Type B pancreatic cell (in vitro differentiated cells): ENCODE data around the gene RNF121. TPM values are rescaled to one million over a fixed set of nuclear protein-coding genes. Genes with fewer than 3 reads are reported as not detected.

Experiments used
- DNase-seq: peaks from one replicate; pipeline ENCODE4 v3.0.0; 2021; ENCODE audit warnings: mixed read lengths; ENCODE audit not compliant: unreplicated experiment; ENCODE audit errors: extremely low spot score
- H3K27ac Mint-ChIP-seq: 2 replicates; pipeline ENCODE4 v1.8.0; 2021; ENCODE audit warnings: mild to moderate bottlenecking, mixed read lengths
- H3K27me3 Mint-ChIP-seq: 2 replicates; pipeline ENCODE4 v1.8.0; 2021; ENCODE audit warnings: mixed read lengths
- H3K36me3 Mint-ChIP-seq: 2 replicates; pipeline ENCODE4 v1.8.0; 2021; ENCODE audit warnings: mixed read lengths
- H3K4me1 Mint-ChIP-seq: one replicate; pipeline ENCODE4 v1.8.0; 2021; ENCODE audit warnings: mixed read lengths; ENCODE audit not compliant: unreplicated experiment
- H3K4me3 Mint-ChIP-seq: 2 replicates; pipeline ENCODE4 v1.8.0; 2021; ENCODE audit warnings: mild to moderate bottlenecking, mixed read lengths
- H3K9me3 Mint-ChIP-seq: 2 replicates; pipeline ENCODE4 v1.8.0; 2021; ENCODE audit warnings: mixed read lengths
- total RNA-seq: library from RNA; stranded (reverse); gene quantifications from 2 replicates; pipeline ENCODE4 v1.2.1, GENCODE V29; 2021; ENCODE audit warnings: low replicate concordance
- TF ChIP-seq, protein P1 (sequence below): fragments of 200-600 bp; sonication (generic); conservative IDR thresholded peaks from 2 replicates; pipeline ENCODE4 v1.5.0; 2021; ENCODE audit warnings: antibody characterized with exemption, mild to moderate bottlenecking

The RNF121 gene
- total RNA-seq, 1 donor from 2014 or later = 49.7 TPM

DNA sequence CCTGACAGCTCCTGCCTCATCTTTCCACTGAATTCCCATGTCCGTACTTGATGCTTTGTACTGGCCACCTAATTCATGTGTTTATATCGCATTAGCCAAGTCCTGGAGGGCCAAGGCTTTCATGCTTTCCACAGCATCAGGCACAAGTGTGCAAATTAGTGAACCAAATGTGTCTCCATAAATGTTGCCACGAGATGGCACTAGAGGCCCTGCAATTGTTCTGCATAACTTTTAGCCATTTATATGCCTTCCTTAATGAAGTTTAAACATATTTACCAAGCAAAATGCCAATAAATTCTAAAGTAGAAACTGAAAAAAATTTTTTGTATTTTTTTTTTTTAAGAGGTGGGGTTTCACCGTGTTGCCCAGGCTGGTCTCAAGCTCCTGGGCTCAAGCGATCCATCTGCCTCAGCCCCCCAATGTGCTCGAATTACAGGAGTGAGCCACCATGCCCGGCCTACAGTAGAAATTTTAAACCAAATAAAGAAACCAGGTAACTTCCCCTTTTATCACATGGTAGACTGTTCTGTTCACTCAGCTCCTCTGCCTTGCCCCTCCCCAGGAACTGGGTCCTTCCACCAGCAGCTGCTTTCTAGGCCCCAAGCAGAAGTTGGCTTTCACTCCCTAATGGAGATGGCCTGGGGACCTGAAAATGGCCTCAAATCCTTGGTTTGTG, 49.0 kb downstream of the RNF121 start:
- no peak overlapping the region for H3K27ac Mint-ChIP-seq
- TF ChIP-seq, protein P1, sequence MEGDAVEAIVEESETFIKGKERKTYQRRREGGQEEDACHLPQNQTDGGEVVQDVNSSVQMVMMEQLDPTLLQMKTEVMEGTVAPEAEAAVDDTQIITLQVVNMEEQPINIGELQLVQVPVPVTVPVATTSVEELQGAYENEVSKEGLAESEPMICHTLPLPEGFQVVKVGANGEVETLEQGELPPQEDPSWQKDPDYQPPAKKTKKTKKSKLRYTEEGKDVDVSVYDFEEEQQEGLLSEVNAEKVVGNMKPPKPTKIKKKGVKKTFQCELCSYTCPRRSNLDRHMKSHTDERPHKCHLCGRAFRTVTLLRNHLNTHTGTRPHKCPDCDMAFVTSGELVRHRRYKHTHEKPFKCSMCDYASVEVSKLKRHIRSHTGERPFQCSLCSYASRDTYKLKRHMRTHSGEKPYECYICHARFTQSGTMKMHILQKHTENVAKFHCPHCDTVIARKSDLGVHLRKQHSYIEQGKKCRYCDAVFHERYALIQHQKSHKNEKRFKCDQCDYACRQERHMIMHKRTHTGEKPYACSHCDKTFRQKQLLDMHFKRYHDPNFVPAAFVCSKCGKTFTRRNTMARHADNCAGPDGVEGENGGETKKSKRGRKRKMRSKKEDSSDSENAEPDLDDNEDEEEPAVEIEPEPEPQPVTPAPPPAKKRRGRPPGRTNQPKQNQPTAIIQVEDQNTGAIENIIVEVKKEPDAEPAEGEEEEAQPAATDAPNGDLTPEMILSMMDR = peak; percentile 86
- no peak for DNase-seq
- no peaks in the 10 kb centered on the region for H3K36me3 Mint-ChIP-seq
- H3K4me3 Mint-ChIP-seq = no peak overlapping the region
- no peaks in the 10 kb centered on the region for H3K9me3 Mint-ChIP-seq
- H3K4me1 Mint-ChIP-seq = no peaks in the 10 kb centered on the region
- no peaks in the 10 kb centered on the region for H3K27me3 Mint-ChIP-seq

DNA sequence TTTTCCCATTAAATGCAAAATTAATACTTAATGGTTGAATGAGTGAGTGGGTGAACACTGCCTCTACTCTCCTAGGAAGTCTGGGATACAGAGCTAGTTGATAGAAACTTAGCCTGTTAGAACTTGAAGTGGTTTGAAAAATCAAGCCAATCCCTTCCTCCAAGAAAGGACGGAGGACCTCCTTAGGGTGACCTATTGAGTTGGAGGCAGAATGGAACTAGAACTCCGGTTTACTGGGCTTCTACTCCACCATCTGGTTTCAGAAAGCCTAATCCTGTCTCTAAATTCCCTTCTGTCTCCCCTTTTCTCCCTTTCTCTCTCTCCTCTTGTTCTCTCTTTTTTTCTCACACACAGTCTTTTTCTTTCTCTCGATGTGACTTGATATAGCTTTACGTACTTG, 50.2 kb downstream of the RNF121 start:
- Mint-ChIP-seq H3K4me3 (no peak overlapping the region), H3K9me3 (no peaks in the 10 kb centered on the region), H3K27me3 (no peaks in the 10 kb centered on the region), H3K4me1 (no peaks in the 10 kb centered on the region), H3K27ac (no peak overlapping the region), H3K36me3 (peaks cover 7% of the 10 kb centered on the region)
- TF ChIP-seq, protein P1 = no peak
- DNase-seq = no peak

DNA sequence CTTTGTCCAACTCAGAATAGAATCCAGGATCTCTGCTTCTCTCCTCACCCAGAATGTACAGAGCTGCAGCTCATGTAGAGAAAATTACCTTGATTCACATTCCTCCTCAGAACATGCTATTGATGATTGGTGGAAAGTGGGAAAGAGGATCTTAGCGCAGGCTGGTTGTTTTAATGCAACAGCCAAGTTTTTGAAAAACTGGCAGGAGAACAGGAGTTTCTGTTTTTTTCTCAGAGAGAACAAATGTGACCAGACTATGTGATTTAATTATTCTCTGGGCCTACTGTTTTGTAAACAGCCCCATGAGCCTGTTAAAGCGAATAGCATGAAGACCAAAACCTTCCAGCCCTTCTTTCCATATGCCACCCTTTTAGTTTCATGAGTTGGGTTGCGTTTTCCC, 50.8 kb downstream of the RNF121 start:
- H3K4me3 Mint-ChIP-seq = no peak overlapping the region
- no peak for DNase-seq
- no peaks in the 10 kb centered on the region for H3K9me3 Mint-ChIP-seq
- TF ChIP-seq, protein P1 = no peak
- peaks cover 7% of the 10 kb centered on the region for H3K36me3 Mint-ChIP-seq
- no peak overlapping the region for H3K27ac Mint-ChIP-seq
- H3K27me3 Mint-ChIP-seq = no peaks in the 10 kb centered on the region
- H3K4me1 Mint-ChIP-seq = no peaks in the 10 kb centered on the region

DNA sequence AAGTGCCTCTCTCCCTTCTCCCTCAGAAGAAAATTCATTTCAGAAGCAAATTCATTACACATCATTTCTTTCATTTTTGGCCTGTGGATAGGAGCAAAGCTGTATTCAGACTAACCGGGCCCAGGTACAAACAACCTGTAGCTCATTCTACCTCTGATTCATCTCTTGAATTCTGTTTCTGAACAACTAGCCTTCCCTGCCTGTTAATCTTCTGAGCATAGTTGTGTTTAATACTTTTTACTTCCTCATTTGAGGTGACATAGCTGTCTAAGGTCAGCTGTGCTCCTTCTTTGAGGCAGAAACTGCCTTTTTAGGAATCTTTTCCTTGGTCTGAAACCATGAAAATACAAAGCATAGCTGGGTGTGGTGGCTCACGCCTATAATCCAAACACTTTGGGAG, 57.3 kb downstream of the RNF121 start:
- DNase-seq = no peak
- Mint-ChIP-seq H3K36me3 (peaks cover 16% of the 10 kb centered on the region), H3K4me1 (peaks cover 4% of the 10 kb centered on the region), H3K4me3 (no peak overlapping the region), H3K27me3 (no peaks in the 10 kb centered on the region), H3K9me3 (no peaks in the 10 kb centered on the region), H3K27ac (peak overlapping the region; percentile 59)
- TF ChIP-seq, protein P1 = no peak

DNA sequence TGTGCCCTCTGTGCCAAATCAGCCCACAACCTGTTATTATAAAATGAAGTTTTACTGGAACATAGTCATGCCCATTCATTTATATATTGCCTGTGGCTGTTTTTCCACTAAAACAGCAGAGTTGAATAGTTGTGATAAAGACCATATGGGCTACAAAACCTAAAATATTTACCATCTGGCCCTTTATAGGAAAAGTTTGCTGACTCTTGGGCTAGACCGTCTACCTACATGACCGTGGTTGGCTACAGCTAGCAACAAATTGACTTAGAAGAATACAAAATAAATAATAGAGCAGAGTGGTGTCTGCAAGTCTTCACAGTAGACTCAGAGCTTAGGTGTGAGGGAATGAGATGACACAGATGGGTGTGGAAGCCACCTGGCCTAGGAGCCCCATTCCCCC, 58.7 kb downstream of the RNF121 start:
- Mint-ChIP-seq H3K4me1 (peaks cover 4% of the 10 kb centered on the region), H3K36me3 (peaks cover 16% of the 10 kb centered on the region), H3K27ac (no peak overlapping the region)

More for the DNA sequence above, 58.7 kb downstream of the RNF121 start:
- TF ChIP-seq, protein P1 = no peak
- Mint-ChIP-seq H3K27me3 (no peaks in the 10 kb centered on the region), H3K4me3 (no peak overlapping the region), H3K9me3 (no peaks in the 10 kb centered on the region)
- DNase-seq = no peak
